ENCODE results near the gene FGF1.

DNA sequence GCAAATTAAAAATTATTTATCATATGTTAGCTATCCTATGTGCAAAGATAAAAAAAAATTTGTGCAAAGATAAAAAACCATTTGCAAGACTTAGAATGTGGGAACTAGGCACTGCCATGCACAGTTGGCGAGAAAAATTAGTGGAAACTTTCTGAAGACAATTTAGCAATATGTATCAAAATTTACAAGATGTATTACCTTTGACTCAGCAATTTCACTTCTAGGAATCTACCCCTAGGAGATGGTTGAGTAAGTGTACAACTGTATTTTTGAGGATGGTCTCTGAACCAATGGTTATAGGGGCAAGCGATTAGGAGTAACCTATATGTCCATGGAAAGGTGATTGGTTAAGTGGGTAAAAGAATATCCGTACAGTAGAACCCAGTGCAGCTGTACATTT, 88.9 kb downstream of the FGF1 start:
- TF ChIP-seq CTCF (IDR thresholded peaks at IDR 0.05; ENCODE audit: low read length) (no peak), EZH2 (IDR thresholded peaks at IDR 0.05; ENCODE audit: borderline replicate concordance, low read length) (no peak)
